ENCODE measurements around the gene PYCARD. TPM values are rescaled to one million over a fixed set of nuclear protein-coding genes. Genes with fewer than 3 reads are reported as not detected.

Gene PYCARD
- total and polyA plus RNA-seq, 2 experiments from 2014 or later, result 53.1 to 54.0 TPM

DNA sequence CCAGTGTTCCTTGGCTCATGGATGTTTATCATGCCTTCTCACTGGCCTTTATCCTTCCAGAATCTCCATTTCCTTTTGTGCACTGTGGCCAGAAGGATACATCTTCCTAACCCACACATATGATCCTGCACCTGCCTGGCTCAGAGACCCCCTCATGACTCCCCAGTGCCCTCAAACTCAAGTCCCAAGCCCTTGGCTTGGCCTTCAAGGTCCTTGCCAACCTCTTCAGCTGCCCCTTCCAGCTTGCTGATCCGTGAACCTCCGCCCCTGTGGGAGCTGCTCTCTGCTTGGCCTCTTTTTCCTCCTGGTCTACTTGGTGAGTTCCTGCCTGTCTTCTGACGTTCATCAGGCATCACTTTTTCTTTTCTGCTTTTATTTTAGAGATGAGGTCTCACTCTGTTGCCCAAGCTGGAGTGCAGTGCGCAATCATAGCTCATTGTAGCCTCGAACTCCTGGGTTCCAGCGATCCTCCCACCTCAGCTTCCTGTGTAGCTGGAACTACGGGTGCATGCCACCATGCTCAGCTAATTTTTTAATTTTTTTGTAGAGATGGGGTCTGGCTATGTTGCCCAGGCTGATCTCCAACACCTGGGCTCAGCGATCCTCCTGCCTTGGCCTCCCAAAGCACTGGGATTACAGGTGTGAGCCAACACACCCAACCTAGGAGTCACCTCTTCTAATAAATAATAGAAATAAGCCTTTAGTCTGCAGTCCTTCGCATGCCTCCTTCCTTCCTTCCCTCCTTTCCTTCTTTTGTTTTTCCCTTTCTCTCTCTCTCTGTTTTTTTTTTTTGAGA, 2.5 kb upstream of the PYCARD start:
- no peak overlapping the region for H3K4me2 ChIP-seq
- Mint-ChIP-seq H3K4me3 (no peak overlapping the region), H3K27ac (no peak overlapping the region), H3K36me3 (ENCODE audit: low read depth) (peaks cover 2% of the 10 kb centered on the region; the same call in 2 of the 3 replicates), H3K9me3 (no peaks in the 10 kb centered on the region; the same call in 2 of the 3 replicates), H3K27me3 (ENCODE audit: insufficient read depth, low read depth, poor library complexity) (peaks cover 21% of the 10 kb centered on the region), H3K4me1 (peaks cover 12% of the 10 kb centered on the region)
- H3K36me3 ChIP-seq (ENCODE audit: insufficient read depth), result no peaks in the 10 kb centered on the region
- H3F3A ChIP-seq (replicated peaks; ENCODE audit: low read depth), result peaks cover 24% of the 10 kb centered on the region
- no peak overlapping the region for H3K27ac ChIP-seq (ENCODE audit: low read depth)
- H3K79me2 ChIP-seq (replicated peaks; ENCODE audit: insufficient read depth), result no peaks in the 10 kb centered on the region
- H4K20me1 ChIP-seq (replicated peaks; ENCODE audit: insufficient read depth), result 0 out of 2 replicates have a peak, but pooled peaks cover 9% of the 10 kb centered on the region
- H3K4me3 ChIP-seq, result no peak overlapping the region
- peaks cover 16% of the 10 kb centered on the region for H3K4me1 ChIP-seq (ENCODE audit: insufficient read depth)
- no peaks in the 10 kb centered on the region for H3K9me2 ChIP-seq (ENCODE audit: insufficient read depth)
- no peak for ATAC-seq
- no peak overlapping the region for H2AFZ ChIP-seq
- TF ChIP-seq JUNB (IDR thresholded peaks at IDR 0.05; ENCODE audit: unreplicated experiment), result no peak
- no peak for TF ChIP-seq CREB1 (CRISPR knock-in tag; IDR thresholded peaks at IDR 0.05; ENCODE audit: low read depth)
- no peak for TF ChIP-seq ZNF331 (CRISPR knock-in tag; IDR thresholded peaks at IDR 0.05; ENCODE audit: low read depth)
- no peak for TF ChIP-seq POLR2AphosphoS5 (IDR thresholded peaks at IDR 0.05; ENCODE audit: low read depth)
- TF ChIP-seq, protein P1, sequence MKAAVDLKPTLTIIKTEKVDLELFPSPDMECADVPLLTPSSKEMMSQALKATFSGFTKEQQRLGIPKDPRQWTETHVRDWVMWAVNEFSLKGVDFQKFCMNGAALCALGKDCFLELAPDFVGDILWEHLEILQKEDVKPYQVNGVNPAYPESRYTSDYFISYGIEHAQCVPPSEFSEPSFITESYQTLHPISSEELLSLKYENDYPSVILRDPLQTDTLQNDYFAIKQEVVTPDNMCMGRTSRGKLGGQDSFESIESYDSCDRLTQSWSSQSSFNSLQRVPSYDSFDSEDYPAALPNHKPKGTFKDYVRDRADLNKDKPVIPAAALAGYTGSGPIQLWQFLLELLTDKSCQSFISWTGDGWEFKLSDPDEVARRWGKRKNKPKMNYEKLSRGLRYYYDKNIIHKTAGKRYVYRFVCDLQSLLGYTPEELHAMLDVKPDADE (IDR thresholded peaks at IDR 0.05), result no peak
- no peak for TF ChIP-seq ZNF114 (CRISPR knock-in tag; IDR thresholded peaks at IDR 0.05)
- TF ChIP-seq STAT1 (IDR thresholded peaks at IDR 0.05; ENCODE audit: unreplicated experiment), result no peak
- peaks cover 11% of the 10 kb centered on the region for H3K27me3 ChIP-seq (ENCODE audit: insufficient read depth)
- no peak for DNase-seq (ENCODE audit: low spot score)

DNA sequence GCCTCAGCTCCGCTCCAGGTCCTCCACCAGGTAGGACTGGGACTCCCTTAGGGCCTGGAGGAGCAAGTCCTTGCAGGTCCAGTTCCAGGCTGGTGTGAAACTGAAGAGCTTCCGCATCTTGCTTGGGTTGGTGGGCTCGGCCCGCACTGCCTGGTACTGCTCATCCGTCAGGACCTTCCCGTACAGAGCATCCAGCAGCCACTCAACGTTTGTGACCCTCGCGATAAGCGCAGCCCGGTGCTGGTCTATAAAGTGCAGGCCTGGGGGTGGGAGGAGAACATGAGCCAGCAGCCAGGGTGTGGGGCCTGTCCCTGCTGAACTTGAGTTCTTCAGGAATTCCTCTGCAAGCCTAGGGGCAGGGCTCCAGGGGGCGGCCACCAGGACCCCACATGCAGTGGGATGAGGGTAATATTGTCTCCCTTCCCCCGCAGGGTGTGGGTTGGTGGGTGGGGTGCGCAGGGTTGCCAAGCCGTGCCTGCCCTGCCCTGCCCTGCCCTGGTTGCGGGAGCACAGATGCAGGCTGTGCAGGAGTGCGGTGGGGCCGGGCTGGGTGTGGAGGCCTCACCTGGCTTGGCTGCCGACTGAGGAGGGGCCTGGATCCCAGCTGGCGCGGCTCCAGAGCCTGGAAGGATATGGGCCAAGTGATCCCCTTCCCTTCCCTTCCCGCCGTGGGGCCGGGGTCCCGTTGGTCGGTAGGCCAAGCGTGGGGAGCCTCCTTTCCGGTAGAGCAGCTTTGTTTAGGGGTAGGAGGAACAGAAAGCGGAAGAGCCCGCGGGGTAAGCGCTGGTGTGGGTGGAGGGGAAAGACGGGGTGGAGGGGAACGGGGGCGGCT, 762 bp downstream of the PYCARD start:
- Histone ChIP-seq H3K36me3 (ENCODE audit: insufficient read depth) (peaks cover 6% of the 10 kb centered on the region; the same call in 1 of the 2 replicates), H3K4me2 (peak overlapping the region; percentile 89), H3K27ac (ENCODE audit: low read depth) (peak overlapping the region; percentile 63; the same call in 1 of the 2 replicates), H3K27me3 (ENCODE audit: insufficient read depth) (peaks cover 11% of the 10 kb centered on the region), H4K20me1 (replicated peaks; ENCODE audit: insufficient read depth) (peaks cover 39% of the 10 kb centered on the region; the same call in 1 of the 2 replicates), H3K4me3 (peak overlapping the region; percentile 82), H3K9me2 (ENCODE audit: insufficient read depth) (no peaks in the 10 kb centered on the region), H3K79me2 (replicated peaks; ENCODE audit: insufficient read depth) (no peaks in the 10 kb centered on the region), H3F3A (replicated peaks; ENCODE audit: low read depth) (peaks cover 46% of the 10 kb centered on the region), H2AFZ (peak overlapping the region; percentile 94), H3K4me1 (ENCODE audit: insufficient read depth) (peaks cover 16% of the 10 kb centered on the region)
- peak; percentile 62 for ATAC-seq
- Mint-ChIP-seq H3K27me3 (ENCODE audit: insufficient read depth, low read depth, poor library complexity) (peaks cover 25% of the 10 kb centered on the region), H3K4me1 (peaks cover 15% of the 10 kb centered on the region), H3K9me3 (peaks cover 3% of the 10 kb centered on the region; the same call in 2 of the 3 replicates), H3K27ac (peak overlapping the region; percentile 86; the same call in 1 of the 2 replicates), H3K36me3 (ENCODE audit: low read depth) (peaks cover 30% of the 10 kb centered on the region), H3K4me3 (peak overlapping the region; percentile 85)
- DNase-seq (ENCODE audit: low spot score), result peak; percentile 79
- TF ChIP-seq EZH2phosphoT487 (IDR thresholded peaks at IDR 0.05; ENCODE audit: unreplicated experiment) (no peak), REST (IDR thresholded peaks at IDR 0.05; ENCODE audit: unreplicated experiment) (no peak)

All from GM23338 (cell line).